GM21717 (cell line): ENCODE measurements around the gene TMEM132C.

Source experiments
- ATAC-seq: cut with Tn5 transposase; IDR thresholded peaks from one replicate; pipeline ENCODE4 v1.9.1; 2021; ENCODE audit warnings: mild to moderate bottlenecking, moderate library complexity; ENCODE audit not compliant: unreplicated experiment

The TMEM132C gene

DNA sequence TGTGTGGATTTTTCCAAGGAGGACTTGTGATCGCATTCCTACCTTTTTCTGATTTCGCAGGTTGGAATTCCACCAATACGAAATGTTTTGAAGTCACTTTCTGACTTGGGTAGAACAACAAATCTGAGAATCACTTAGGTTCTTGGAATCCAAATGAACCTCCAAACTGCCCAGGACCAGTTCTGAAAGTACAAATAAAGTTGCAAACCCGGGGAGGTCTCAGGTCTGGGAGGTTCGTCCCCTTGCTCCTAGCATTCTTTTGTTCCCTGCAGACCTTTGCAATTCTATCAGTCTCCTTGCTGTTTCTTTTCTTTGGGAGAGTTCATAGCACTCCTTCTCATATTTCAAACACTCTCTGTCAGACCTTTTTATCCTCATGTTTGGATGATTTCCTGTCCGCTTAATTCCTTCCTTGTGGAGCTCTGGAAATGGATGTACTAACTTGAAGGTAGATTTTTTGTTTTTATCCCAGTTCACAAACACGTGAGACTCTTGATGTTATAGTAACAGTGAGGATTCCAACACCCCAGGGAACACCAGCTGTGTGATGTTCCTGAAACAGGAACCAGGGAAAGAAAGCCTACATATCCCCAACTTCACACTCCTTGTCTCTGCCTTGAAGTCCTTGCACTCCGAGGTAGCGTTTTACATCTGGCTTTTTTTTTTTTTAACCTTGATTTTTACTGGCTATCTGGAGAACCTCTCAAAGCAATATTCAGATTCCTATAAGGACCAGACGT is 70.6 kb downstream of the TMEM132C start:
- no peak for ATAC-seq

DNA sequence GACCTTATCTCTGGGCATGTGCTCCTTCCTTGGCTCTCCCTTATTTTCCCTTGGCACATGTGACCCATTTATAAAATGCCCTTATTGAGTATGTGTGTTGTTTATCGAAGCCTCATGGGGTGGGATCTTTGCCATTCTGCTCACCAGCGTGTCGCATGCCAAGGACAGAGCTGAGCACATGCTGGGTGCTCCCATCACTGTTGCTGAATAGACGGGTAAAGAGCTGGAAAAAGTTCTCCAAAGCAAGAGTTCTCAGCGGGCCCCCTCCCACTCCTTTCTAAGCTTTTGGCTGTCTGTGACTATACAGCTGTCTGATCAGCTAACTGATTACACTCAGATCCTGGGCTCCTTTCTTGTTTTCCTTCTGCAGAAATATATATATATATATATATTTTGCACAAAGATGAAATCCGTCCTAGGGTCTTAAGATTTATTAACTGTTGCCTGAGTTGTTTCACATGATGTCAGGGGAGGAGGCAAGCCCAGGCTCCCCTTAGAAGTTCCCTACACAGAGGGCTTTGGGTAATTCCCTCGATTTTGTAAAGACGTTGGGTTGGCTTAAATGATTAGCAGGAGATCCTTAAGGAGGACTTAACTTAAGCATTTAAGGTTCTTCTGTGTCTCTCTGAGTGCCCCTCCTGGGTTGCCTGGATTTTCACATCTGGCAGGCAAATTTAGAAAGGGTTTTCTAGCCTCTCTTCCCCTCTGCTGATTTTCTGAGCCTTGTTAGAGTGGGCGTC is 71.6 kb downstream of the TMEM132C start:
- ATAC-seq, result no peak

DNA sequence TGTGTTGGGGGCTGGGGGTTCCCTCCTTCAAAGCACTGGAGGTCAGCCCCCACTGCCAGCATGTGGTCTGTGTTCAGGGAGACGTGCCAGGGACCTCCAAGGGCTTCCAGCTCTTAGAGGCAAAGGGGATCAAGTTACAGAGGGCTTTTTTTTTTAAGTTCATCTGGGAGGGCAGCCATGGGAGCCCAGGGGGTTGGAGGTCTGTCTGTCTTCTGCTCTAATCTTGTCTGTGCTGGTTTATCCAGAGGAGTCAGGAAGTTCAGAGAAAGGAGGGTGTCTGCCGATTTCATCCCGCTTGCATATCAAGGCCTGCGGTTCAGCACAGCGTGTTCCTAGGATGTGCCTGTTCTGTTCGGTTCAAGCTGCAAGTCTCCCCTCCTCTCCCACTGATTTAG is 72.2 kb downstream of the TMEM132C start:
- no peak for ATAC-seq

DNA sequence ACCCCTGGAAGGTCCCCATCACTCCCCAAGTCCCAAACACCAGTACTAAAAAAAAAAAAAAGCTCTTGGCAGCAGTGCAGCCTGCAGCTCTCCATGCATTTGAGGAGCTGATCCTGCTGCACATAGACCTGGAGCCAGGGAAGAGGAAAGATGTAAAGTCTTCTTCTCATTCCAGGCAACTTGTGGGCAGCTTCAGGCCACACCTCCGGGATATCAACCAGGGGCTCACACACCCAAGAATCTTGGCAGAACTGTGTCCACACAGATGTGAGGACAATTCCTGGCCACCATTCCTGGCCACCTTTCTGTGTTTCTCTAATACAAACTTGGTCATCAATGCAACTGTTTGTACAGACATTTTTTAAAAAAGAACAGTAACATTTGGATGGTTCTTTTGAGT is 72.7 kb downstream of the TMEM132C start:
- no peak for ATAC-seq

DNA sequence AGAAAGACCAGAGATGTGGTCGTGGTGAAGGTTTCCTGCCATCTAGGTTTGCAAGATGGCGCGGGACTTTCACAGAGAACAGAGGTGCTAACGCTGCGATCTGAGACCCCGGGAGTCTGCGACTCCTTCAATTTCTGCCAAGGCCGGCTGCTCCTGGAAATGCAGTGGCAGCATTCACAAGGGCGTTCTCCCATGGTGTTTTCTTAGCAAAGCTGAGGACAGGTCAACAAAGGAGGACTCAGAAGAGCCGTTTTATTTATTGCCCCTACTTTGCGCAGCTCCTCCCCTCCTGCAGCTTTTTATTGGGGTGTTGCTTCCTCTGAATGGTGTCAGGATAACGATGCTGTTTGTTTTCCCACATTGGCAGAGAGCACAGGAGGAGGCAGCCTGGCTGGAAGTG is 86.3 kb downstream of the TMEM132C start:
- ATAC-seq, result no peak

DNA sequence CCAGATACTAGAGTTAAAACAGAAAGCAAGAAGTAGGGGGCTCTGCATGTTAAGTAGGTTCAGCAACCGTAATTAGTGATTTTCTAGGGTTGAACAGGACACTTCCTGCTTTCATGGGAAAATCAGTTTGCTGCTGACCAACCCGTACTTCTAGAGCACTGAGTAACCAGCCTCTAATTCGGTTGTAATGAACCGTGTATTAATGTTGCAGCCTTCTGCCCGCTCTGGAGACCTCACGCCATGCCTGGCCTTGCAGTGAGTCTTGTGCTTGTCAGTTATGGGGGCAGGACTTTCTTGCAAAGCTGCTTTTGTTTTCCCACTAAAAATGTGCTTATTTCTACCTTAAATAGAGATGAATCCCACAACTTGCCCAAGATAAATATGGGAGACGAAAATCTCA is 89.6 kb downstream of the TMEM132C start:
- ATAC-seq, result no peak

DNA sequence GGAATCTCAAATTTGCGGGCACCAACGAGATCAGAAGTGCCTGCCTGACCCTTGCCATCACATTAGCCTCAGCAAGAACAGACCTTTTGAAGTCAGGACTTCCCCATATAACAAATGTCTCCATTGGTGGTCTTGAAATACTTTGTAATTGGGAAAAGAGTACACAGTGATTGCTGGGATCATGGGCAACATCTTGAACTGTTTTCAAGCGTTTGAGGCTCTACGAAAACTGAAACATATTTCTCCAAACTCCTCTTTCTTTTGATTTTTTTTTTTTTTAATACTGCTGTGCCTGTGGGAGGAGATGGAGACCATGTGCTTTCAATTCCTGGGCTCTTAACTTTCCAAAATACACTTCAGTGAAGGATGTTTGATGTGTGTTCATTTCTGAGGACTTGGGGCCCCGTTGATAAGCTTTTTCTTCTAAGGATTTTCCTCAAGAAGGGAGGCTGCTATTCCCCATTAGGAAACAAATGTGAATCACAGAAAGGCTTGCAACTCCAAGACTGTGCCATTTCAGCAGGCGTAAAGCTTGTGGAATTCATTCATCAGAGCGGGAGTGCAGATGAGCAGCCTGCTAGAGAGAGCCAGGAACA is 94.5 kb downstream of the TMEM132C start:
- ATAC-seq, result no peak

- no peak for ATAC-seq
Measured at GRCh38 chr12:128365032-128365431, 98.1 kb downstream of the TMEM132C start.

DNA sequence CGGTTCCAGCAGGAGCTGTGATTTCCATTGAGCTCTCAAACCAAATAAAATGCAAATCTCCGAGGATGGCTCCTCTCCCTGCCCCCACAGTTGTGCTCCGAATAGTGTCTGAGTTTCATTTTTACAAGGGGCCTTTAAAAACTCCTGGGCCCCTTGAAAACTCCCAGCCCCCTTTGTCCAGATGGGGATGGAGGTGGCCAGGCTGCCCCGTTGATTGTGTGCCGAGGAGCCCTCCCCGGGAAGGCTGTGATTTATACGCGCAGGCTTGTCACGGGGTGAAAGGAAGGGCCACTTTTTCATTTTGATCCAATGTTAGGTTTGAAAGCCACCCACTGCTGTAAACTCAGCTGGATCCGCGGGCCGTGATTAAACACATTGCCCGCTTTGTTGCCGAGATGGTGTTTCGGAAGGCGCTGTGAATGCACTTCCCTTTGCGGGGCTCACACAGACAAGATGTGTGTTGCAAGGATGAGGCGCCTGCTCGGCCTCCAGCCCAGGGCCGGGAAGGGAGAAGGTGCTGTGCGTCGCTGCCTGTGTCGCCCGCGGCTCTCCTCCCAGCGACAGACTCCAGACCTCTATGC is 98.8 kb downstream of the TMEM132C start:
- no peak for ATAC-seq

- ATAC-seq, result no peak
Measured at GRCh38 chr12:128367961-128368360, 101.0 kb downstream of the TMEM132C start.

DNA sequence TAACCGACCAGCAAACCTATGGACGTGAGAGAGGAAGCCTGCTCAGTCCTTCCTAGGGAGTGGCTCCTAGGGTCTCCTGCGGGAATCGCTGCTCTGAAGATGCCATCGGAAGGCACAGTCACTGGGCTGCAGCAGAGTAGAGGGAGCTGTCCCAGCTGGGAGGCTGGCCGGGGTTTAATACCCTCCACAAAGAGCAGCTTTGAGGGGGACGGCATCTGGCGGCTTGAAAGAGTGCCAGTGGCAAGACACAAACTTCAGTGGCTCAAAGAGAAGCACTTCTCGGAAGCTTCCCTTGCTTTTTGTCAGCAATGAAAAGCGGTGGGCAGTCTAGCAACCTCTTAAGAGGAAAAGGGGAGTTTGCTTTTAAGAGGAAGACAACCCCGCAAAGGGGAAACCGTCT is 114.6 kb downstream of the TMEM132C start:
- no peak for ATAC-seq

DNA sequence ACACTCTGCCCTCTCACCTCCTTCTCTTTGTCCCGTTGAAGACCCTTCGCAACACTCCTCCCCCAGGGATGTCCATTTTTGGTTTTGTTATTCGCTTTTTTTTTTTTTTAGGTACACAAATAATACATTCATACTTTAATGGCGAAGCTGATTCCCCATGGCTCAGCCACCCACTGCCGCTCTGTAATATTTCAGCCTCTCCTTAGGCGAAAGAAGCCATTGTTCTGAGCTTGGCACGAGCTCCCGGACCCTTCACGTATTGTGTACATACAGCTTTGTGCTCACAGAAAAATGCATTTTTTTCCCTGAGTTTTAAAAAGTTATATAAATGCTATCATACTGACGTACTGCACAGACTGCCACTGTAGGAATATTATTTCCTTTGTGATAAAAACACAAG is 115.0 kb downstream of the TMEM132C start:
- no peak for ATAC-seq

- no peak for ATAC-seq
Measured at GRCh38 chr12:128382946-128383345, 116.0 kb downstream of the TMEM132C start.

- ATAC-seq, result no peak
Measured at GRCh38 chr12:128383357-128383937, 116.5 kb downstream of the TMEM132C start.

GRCh38 chr12:128385736-128386135 is 118.8 kb downstream of the TMEM132C start:
- no peak for ATAC-seq

- no peak for ATAC-seq
Measured at GRCh38 chr12:128387811-128388422, 120.9 kb downstream of the TMEM132C start.

- no peak for ATAC-seq
Measured at GRCh38 chr12:128388461-128389000, 121.6 kb downstream of the TMEM132C start.

GRCh38 chr12:128393346-128393745 is 126.4 kb downstream of the TMEM132C start:
- no peak for ATAC-seq

GRCh38 chr12:128394137-128394536 is 127.2 kb downstream of the TMEM132C start:
- ATAC-seq, result no peak

DNA sequence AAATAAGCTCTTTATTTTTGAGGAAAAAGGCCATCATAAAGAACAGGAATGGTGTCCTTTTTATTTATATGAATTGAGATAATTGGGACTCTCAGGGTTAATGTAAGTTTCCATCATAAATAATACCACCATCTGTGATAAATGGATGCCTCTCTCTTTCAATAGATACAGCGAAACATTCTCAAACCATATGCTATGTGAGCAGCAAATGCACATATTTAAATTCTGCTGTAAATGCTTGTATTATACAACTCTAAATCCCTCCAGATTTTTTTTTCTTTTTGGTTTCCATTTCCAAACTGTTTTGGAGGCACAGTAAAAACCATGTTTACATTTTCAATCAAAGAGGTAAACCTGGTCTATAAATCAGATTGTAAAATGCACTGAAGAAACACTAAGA is 132.3 kb downstream of the TMEM132C start:
- no peak for ATAC-seq
